BLaER1 treated with 17β-estradiol and CSF1 and Interleukin-3, amounts not matched to agents 10 nM and 100 nM (cell line): ENCODE results near the gene FBXO24.

Source experiments
- H3K27ac ChIP-seq, 11 experiments: shearing (Covaris generic); formaldehyde crosslinking; 2 replicates each; pipeline ENCODE4 v1.8.1; 2022
- H3K27me3 ChIP-seq, 11 experiments: shearing (Covaris generic); formaldehyde crosslinking; 2 replicates each; pipeline ENCODE4 v1.8.1; 2022
- H3K36me3 ChIP-seq, 11 experiments: shearing (Covaris generic); formaldehyde crosslinking; 2 replicates each; pipeline ENCODE4 v1.8.1; 2022
- H3K4me1 ChIP-seq, 10 experiments: shearing (Covaris generic); formaldehyde crosslinking; 2 replicates each; pipeline ENCODE4 v1.8.1; 2022
- H3K4me2 ChIP-seq, 11 experiments: shearing (Covaris generic); formaldehyde crosslinking; 2 replicates each; pipeline ENCODE4 v1.8.1; 2022
- H3K4me3 ChIP-seq, 10 experiments: shearing (Covaris generic); formaldehyde crosslinking; 2 replicates each; pipeline ENCODE4 v1.8.1; 2022
- H3K9ac ChIP-seq, 11 experiments: shearing (Covaris generic); formaldehyde crosslinking; 2 replicates each; pipeline ENCODE4 v1.8.1; 2022
- H3K9me3 ChIP-seq, 11 experiments: shearing (Covaris generic); formaldehyde crosslinking; replicated peaks in 1 of 11; 2 replicates each; pipeline ENCODE4 v1.8.1; 2022
- H4K20me1 ChIP-seq, 11 experiments: shearing (Covaris generic); formaldehyde crosslinking; 2 replicates each; pipeline ENCODE4 v1.8.1; 2022
- Cebpa-rat ChIP-seq, 11 experiments: shearing (Covaris generic); IDR thresholded peaks; 2 replicates each; pipeline ENCODE4 v1.8.1; 2022

The FBXO24 gene

GRCh38 chr7:100552532-100552931 is 33.6 kb upstream of the FBXO24 start:
- no peaks in the 10 kb centered on the region for H3K27me3 ChIP-seq
- H3K4me3 ChIP-seq, result no peak overlapping the region
- no peak for TF ChIP-seq Cebpa-rat (IDR thresholded peaks at IDR 0.05)
- H3K9ac ChIP-seq, result no peak overlapping the region
- H3K4me1 ChIP-seq, result peaks cover 32 to 55% (median 32%) of the 10 kb centered on the region in 10 experiments
- no peak overlapping the region for H3K4me2 ChIP-seq
- no peaks in the 10 kb centered on the region for H3K9me3 ChIP-seq
- peaks cover 22 to 75% (median 55%) of the 10 kb centered on the region in 11 experiments for H3K36me3 ChIP-seq
- H3K27ac ChIP-seq, result no peak overlapping the region
- H4K20me1 ChIP-seq, result no peaks in the 10 kb centered on the region; a peak in 1 of 22 replicates

- no peaks in the 10 kb centered on the region; a peak in 1 of 22 replicates for H4K20me1 ChIP-seq
- peaks cover 27 to 50% (median 27%) of the 10 kb centered on the region in 10 experiments for H3K4me1 ChIP-seq
- no peak overlapping the region for H3K4me2 ChIP-seq
- H3K27ac ChIP-seq, result no peak overlapping the region
- no peaks in the 10 kb centered on the region for H3K9me3 ChIP-seq
- TF ChIP-seq Cebpa-rat (IDR thresholded peaks at IDR 0.05), result no peak
- no peak overlapping the region for H3K4me3 ChIP-seq
- H3K9ac ChIP-seq, result 0 out of 22 replicates have a peak overlapping the region, but pooled peaks of 1 of the 11 experiments have one; percentile 9
- no peaks in the 10 kb centered on the region for H3K27me3 ChIP-seq
- H3K36me3 ChIP-seq, result peaks cover 22 to 80% (median 57%) of the 10 kb centered on the region in 11 experiments
Observed at GRCh38 chr7:100553032-100553431, 33.1 kb upstream of the FBXO24 start.

- no peaks in the 10 kb centered on the region; a peak in 1 of 22 replicates for H4K20me1 ChIP-seq
- no peaks in the 10 kb centered on the region for H3K27me3 ChIP-seq
- no peaks in the 10 kb centered on the region for H3K9me3 ChIP-seq
- peak overlapping the region in 2 of 11 experiments; percentile 7 to 24; a peak in 2 of 22 replicates for H3K9ac ChIP-seq
- H3K4me2 ChIP-seq, result peak overlapping the region in 1 of 11 experiments; percentile 28; a peak in 1 of 22 replicates
- H3K4me1 ChIP-seq, result peaks cover under 1 to 24% (median 2%) of the 10 kb centered on the region in 10 experiments; a peak in 19 of 20 replicates
- H3K36me3 ChIP-seq, result peaks cover 22 to 76% (median 54%) of the 10 kb centered on the region in 11 experiments
- no peak overlapping the region for H3K4me3 ChIP-seq
- TF ChIP-seq Cebpa-rat (IDR thresholded peaks at IDR 0.05), result no peak
- H3K27ac ChIP-seq, result peak overlapping the region in 1 of 11 experiments; percentile 54; a peak in 1 of 22 replicates
Observed at GRCh38 chr7:100555701-100556100, 30.4 kb upstream of the FBXO24 start.

GRCh38 chr7:100556541-100556940 is 29.6 kb upstream of the FBXO24 start:
- Histone ChIP-seq H3K4me2 (peak overlapping the region in 2 of 11 experiments; percentile 2 to 28; a peak in 1 of 22 replicates), H3K36me3 (peaks cover 22 to 73% (median 50%) of the 10 kb centered on the region in 11 experiments)

GRCh38 chr7:100559127-100559526 is 27.0 kb upstream of the FBXO24 start:
- Histone ChIP-seq H3K4me1 (peaks cover 0 to 26% (median 2%) of the 10 kb centered on the region in 10 experiments; a peak in 10 of 20 replicates), H3K9ac (no peak overlapping the region), H3K27me3 (no peaks in the 10 kb centered on the region), H3K36me3 (peaks cover 14 to 69% (median 37%) of the 10 kb centered on the region in 11 experiments; a peak in 21 of 22 replicates), H3K27ac (no peak overlapping the region), H3K4me2 (no peak overlapping the region), H3K4me3 (no peak overlapping the region), H3K9me3 (no peaks in the 10 kb centered on the region), H4K20me1 (peaks cover 0 to 7% (median 0%) of the 10 kb centered on the region in 11 experiments; a peak in 1 of 22 replicates)
- no peak for TF ChIP-seq Cebpa-rat (IDR thresholded peaks at IDR 0.05)

More at GRCh38 chr7:100556541-100556940, 29.6 kb upstream of the FBXO24 start:
- Histone ChIP-seq H3K9me3 (no peaks in the 10 kb centered on the region), H4K20me1 (no peaks in the 10 kb centered on the region; a peak in 1 of 22 replicates), H3K27me3 (no peaks in the 10 kb centered on the region), H3K4me3 (no peak overlapping the region), H3K9ac (peak overlapping the region in 3 of 11 experiments; percentile 7 to 24 (median 23); a peak in 4 of 22 replicates), H3K27ac (peak overlapping the region in 1 of 11 experiments; percentile 54; a peak in 1 of 22 replicates), H3K4me1 (peaks cover 0 to 23% (median 1%) of the 10 kb centered on the region in 10 experiments; a peak in 8 of 20 replicates)
- TF ChIP-seq Cebpa-rat (IDR thresholded peaks at IDR 0.05), result no peak

- Histone ChIP-seq H3K36me3 (peaks cover under 1 to 48% (median 21%) of the 10 kb centered on the region in 11 experiments; a peak in 19 of 22 replicates), H3K4me3 (no peak overlapping the region), H4K20me1 (peaks cover 0 to 7% (median 0%) of the 10 kb centered on the region in 11 experiments; a peak in 1 of 22 replicates), H3K9me3 (no peaks in the 10 kb centered on the region), H3K27me3 (no peaks in the 10 kb centered on the region), H3K4me2 (no peak overlapping the region), H3K9ac (peak overlapping the region in 3 of 11 experiments; percentile 1 to 41 (median 22); a peak in 2 of 22 replicates), H3K4me1 (peaks cover 0 to 9% (median 5%) of the 10 kb centered on the region in 10 experiments; a peak in 11 of 20 replicates), H3K27ac (no peak overlapping the region)
- no peak for TF ChIP-seq Cebpa-rat (IDR thresholded peaks at IDR 0.05)
Observed at GRCh38 chr7:100561491-100562194, 24.5 kb upstream of the FBXO24 start.

GRCh38 chr7:100562195-100563099 is 23.7 kb upstream of the FBXO24 start:
- Histone ChIP-seq H4K20me1 (peaks cover 0 to 9% (median 0%) of the 10 kb centered on the region in 11 experiments; a peak in 3 of 22 replicates), H3K27me3 (no peaks in the 10 kb centered on the region), H3K27ac (no peak overlapping the region), H3K9me3 (no peaks in the 10 kb centered on the region), H3K4me1 (peaks cover 4 to 14% (median 11%) of the 10 kb centered on the region in 10 experiments; a peak in 19 of 20 replicates), H3K4me2 (no peak overlapping the region), H3K36me3 (peaks cover 0 to 42% (median 15%) of the 10 kb centered on the region in 11 experiments; a peak in 11 of 22 replicates), H3K4me3 (no peak overlapping the region), H3K9ac (peak overlapping the region in 2 of 11 experiments; percentile 25 to 50; a peak in 1 of 22 replicates)
- TF ChIP-seq Cebpa-rat (IDR thresholded peaks at IDR 0.05), result no peak

- H3K27ac ChIP-seq, result no peak overlapping the region
Observed at GRCh38 chr7:100563100-100563564, 23.0 kb upstream of the FBXO24 start.

More at GRCh38 chr7:100563100-100563564, 23.0 kb upstream of the FBXO24 start:
- H3K36me3 ChIP-seq, result peaks cover 0 to 36% (median 15%) of the 10 kb centered on the region in 11 experiments; a peak in 11 of 22 replicates
- peak overlapping the region in 1 of 11 experiments; percentile 50; a peak in 1 of 22 replicates for H3K9ac ChIP-seq
- peaks cover 0 to 9% (median 0%) of the 10 kb centered on the region in 11 experiments; a peak in 3 of 22 replicates for H4K20me1 ChIP-seq
- peaks cover 11 to 21% (median 18%) of the 10 kb centered on the region in 10 experiments for H3K4me1 ChIP-seq
- H3K27me3 ChIP-seq, result no peaks in the 10 kb centered on the region
- H3K4me3 ChIP-seq, result no peak overlapping the region
- TF ChIP-seq Cebpa-rat (IDR thresholded peaks at IDR 0.05), result no peak
- no peak overlapping the region for H3K4me2 ChIP-seq
- H3K9me3 ChIP-seq, result no peaks in the 10 kb centered on the region
